ENCODE data around the gene CAVIN4. TPM values are rescaled to one million over a fixed set of nuclear protein-coding genes. Genes with fewer than 3 reads are reported as not detected.

The CAVIN4 gene
- total RNA-seq, 1 donor from 2014 or later, result 66.6 TPM

DNA sequence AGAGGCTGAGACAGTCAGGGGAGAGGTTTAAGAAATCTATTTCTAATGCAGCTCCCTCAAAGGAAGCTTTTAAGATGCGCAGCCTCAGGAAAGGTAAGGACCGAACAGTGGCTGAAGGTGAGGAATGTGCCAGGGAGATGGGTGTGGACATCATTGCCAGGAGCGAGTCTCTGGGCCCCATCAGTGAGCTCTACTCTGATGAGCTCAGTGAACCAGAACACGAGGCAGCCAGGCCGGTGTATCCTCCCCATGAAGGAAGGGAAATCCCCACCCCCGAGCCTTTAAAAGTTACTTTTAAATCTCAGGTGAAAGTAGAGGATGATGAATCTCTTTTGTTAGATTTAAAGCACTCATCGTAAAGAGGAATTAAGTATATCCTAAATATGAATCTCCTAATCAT is 8.2 kb downstream of the CAVIN4 start:
- intact Hi-C loops (cut with DNase I), result no loop called here
- DNase-seq (no peak), ATAC-seq (ENCODE audit: poor library complexity) (no peak)

DNA sequence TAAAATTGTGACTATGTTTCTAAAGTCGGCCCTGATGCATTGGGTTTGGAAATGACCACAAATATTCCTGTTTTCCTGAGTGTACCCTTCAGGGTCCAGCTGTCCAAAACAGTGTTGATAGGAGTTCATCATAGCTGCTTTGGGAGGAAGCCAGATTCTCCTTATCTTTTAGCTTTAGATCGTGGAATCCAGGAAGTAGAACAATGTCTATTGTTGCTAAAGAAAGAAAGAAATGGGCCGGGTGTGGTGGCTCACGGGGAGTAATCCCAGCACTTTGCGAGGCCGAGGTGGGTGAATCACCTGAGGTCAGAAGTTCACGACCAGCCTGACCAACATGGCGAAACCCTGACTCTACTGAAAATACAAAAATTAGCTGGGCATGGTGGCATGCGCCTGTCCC is 9.5 kb downstream of the CAVIN4 start:
- intact Hi-C loops (cut with DNase I), result no loop called here
- DNase-seq, result no peak
- ATAC-seq (ENCODE audit: poor library complexity), result no peak

DNA sequence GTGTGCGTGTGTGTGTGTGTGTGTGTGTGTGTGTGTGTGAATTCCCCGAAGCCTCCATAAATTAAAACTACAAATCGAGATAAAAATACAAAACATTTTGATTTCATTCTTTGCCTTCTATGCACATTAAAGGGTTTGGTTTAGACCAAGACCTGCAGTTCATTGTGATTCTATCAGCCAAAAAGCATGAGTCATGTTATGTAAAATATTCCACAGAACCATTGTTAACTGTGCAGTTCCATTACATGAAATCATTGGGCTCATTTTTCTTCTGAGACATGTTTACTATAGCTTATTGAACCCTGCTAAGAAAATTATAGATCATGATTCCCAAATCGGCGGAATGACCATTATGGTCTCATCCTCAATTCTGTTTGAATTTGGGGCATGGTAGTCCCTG is 11.7 kb downstream of the CAVIN4 start:
- intact Hi-C loops (cut with DNase I), result no loop called here
- DNase-seq (no peak), ATAC-seq (ENCODE audit: poor library complexity) (no peak)

DNA sequence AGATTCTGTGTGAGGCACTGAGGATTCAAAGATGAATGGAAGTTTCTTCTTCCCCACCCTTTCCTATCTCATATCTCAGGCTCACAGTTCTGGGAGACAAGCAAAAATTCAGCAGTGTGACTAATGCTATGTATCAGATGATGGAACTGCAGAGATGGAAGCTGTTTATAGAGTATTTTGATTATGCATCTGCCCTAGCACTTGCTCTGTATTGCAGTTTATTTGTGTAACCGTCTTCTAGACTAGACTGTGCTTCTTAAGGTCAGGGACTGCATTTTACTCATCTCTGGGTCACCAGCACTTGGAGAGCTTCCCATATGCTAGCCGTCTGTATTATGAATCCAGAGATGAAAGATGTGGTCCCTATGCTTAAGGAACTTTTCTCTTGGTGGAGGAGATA is 12.6 kb downstream of the CAVIN4 start:
- DNase-seq (no peak), ATAC-seq (ENCODE audit: poor library complexity) (no peak)
- intact Hi-C loops (cut with DNase I), result loop anchor here (10.0 kb wide), 2 partner anchors 156 to 236 kb away; partner anchors contain the start of gene TEX10

DNA sequence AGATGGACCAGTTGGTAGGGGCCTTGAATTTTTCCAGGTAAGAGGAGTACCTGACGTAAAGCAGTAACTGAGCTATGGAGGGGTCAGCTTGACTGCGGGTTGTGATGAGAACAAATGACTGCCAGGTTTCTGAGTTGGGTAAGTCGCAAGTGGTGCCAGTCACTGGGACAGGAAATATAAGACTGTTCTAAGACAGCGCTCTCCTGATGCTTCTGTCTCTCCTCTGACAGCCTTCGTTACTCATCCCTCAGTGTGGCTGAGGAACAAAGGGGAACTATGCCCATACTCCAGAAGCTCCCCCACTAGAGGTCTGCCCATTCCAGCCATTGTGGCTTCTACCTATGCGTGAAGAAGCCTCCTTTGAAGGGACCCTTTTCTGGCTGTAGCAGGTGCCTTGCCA is 13.3 kb downstream of the CAVIN4 start:
- intact Hi-C loops (cut with DNase I), result loop anchor here (10.0 kb wide), 2 partner anchors 156 to 236 kb away; partner anchors contain the start of gene TEX10
- ATAC-seq (ENCODE audit: poor library complexity) (no peak), DNase-seq (no peak)

DNA sequence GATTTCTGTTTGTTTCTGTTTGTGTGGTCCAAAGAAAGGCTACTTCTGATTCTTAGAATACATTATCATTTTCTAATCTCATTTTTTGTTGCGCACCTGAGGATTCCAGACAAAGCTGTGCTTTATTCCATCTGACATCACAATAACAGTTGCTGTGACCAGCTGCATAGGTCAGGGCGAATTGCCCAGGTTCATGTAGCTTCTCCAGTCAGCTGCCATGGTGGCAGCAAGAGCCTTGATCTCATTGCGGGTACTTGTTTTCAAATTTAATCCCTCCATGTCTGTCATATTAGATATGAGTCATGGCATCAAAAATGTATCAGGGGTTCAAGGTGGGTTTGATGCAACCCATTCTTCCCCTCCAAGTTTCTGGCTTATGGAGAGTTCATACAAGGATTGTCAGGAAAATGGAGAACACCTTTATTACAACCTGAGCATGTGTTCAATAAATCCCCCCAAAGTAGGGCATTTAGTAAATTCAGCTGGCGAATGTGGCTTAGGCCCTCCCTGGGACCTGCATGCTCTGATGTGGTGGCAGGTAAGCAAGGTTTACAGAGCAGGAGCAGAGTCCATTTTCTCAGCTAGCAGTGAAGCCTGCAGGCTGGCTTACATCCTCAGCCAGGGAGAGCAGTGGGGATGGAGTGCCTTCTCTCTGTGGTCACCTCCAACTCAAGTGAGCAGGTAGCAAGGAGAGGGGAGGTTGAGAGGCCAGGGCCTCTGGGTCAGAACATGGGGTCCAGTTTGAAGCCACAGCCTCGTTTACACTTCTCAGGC is 13.9 kb downstream of the CAVIN4 start:
- no peak for ATAC-seq (ENCODE audit: poor library complexity)
- DNase-seq, result no peak
- intact Hi-C loops (cut with DNase I), result loop anchor here (10.0 kb wide), 2 partner anchors 157 to 237 kb away; partner anchors contain the start of gene TEX10

DNA sequence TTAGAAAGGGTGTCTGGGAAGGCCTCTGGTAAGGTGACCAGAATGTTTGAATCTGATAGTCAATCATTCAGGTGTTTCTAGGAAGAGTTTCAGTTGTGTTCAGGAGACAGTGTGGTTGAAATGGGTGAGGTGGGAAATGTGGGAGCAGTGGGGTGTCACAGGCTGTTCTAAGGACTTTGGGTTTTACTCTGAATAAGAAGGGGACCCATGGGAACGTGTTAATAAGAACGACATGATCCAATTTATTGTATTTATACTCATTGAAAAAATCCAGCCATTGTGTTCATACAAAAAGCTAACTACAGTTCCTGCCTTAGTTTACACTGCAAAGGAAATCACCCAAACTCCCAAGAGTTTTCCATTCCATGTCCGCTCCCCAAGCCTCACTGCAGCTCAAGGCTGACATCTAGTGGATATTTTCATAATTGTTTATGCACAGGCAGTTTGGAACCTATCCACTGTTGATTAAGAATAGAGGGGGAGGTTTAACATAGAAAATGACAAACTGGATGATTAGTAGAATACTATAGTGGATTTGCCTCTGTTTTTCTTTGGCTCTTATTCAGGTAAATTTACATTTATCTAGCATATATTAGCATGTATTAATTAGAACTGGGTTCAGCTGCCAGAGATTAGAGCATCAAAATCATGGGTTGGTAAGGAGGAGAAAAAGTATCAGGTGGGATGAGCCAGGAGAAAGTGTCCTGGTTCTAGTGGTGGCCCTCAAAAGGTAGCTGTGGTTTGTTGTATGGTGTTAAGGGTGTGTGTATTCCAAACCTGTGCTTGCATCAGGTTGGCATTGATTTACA is 17.7 kb downstream of the CAVIN4 start:
- intact Hi-C loops (cut with DNase I), result loop anchor here (2.0 to 10.0 kb wide), 3 partner anchors 91 to 241 kb away; partner anchors contain the start of gene TEX10
- ATAC-seq (ENCODE audit: poor library complexity), result peak; percentile 74

DNA sequence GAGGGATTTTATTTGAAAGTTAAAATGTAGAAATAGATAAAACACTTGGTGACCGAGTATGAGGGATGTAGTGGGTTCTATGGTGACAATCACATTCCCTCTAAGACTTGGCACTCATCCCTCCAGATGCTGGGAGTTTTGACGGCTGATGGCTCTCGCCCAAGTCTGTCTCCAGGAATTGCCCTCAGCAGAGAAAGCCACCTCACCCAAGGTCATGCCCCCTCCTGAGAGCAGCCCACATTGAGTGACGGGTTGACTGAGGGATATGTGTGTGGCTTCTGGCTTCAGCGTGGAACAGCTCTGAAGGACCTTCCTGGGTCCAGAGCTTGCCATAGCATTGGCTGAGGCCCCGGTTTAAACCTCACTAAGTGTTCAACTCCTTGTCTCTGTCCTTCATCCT is 19.4 kb downstream of the CAVIN4 start:
- DNase-seq (no peak), ATAC-seq (ENCODE audit: poor library complexity) (no peak)
- intact Hi-C loops (cut with DNase I), result loop anchor here (2.0 to 10.0 kb wide), 3 partner anchors 92 to 242 kb away; partner anchors contain the start of gene TEX10

More for the DNA sequence above, 17.7 kb downstream of the CAVIN4 start:
- no peak for DNase-seq

DNA sequence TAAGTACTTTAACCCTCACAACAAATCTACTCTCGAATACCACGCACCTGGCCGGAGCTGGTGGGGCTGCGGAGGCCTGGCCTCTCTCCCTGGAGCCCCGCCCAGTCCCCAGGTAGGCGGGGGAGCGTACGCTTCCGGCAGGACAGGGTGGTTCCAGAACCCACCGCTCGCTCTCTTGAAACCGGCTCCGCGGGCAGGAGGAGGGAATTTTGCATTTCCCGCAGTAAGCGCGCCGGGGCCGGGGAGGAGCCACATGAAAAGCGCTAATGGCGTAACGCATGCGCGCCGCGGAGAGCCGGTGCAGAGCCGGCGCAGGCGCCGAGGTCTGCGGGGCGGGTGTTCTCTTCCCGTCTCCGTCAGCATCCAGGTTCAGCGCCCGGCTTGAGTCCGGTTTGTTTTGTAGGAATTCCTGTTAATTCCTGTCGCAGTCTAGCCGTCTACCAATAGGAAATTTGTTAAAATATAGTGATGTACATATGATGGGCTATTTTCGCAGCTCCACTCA is 20.8 kb downstream of the CAVIN4 start:
- peak; percentile 91 for DNase-seq
- intact Hi-C loops (cut with DNase I), result loop anchor here (10.0 kb wide), 2 partner anchors 164 to 244 kb away; partner anchors contain the start of gene TEX10
- ATAC-seq (ENCODE audit: poor library complexity), result peak; percentile 89

DNA sequence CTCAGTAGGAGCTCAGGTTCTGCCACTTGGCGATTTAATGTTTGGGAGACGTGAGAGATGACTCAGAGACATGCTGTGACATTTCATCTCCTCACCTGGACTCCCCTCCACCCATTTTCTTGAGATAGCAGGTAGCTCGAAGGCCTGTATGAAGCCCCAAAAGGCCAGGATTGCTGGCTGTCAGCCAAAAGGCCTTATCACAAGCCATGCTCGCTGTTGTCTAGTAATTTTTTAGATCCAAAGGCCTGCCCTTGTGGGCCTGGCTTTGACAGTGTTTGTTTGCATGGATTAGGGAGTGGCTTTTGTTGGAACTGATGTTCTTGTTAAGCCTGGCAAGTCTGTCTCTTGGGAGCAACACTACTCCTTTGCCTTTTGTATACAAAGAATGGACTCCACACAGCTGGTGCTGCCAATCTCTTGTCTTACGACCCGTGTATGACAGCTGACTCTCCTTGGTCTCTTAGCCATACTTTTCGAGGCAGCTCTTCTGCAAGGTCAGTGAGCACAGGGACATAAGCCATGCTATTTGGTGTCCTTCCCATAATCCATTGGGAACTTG is 22.7 kb downstream of the CAVIN4 start:
- no peak for DNase-seq
- intact Hi-C loops (cut with DNase I), result no loop called here
- ATAC-seq (ENCODE audit: poor library complexity), result no peak

DNA sequence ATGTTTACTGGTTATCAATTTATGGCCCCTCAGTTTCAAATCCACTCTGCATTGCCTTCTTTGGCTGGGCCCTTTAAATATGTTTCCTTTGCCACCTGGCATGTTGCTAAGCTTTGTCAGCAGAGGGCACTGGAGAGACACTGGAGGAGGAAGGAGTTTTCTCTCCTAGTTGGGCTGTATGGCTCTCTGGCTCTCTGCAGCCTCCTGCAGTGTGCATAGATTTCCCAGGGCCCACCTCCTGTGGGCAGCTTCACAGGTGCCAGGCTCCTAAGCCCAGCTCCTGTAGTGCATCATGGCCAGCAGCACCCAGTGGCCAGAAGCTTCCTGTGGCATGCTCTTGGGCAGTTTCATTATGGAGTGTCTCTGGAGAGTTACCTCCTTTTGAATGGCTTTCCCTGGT is 23.3 kb downstream of the CAVIN4 start:
- no peak for DNase-seq
- peak; percentile 55 for ATAC-seq (ENCODE audit: poor library complexity)
- intact Hi-C loops (cut with DNase I), result no loop called here

DNA sequence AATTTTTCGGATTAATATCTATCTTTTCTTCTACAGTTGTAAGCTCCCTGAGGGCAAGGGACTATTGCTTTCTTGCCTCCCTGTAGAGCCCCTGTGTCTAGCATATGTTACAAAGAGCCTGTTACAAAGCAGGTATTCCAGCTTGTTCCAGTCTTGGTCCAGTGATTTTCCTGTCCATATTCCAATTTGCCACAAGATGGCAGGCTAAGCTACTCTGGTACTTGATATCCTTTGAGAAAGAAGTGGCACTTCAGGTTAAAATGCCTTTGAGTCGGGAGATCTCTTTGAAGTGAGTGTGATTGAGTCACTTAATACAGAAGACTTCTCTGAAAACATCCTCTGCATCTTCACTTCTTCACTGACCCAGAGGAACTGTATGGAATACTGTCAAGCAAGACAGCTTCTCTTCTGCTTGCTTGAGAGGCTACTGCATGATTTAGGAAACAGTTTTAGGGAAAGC is 24.5 kb downstream of the CAVIN4 start:
- intact Hi-C loops (cut with DNase I), result loop anchor here (2.0 kb wide), 1 partner anchor 708 kb away; no protein-coding TSS in a partner anchor
- no peak for DNase-seq
- peak; percentile 39 for ATAC-seq (ENCODE audit: poor library complexity)

DNA sequence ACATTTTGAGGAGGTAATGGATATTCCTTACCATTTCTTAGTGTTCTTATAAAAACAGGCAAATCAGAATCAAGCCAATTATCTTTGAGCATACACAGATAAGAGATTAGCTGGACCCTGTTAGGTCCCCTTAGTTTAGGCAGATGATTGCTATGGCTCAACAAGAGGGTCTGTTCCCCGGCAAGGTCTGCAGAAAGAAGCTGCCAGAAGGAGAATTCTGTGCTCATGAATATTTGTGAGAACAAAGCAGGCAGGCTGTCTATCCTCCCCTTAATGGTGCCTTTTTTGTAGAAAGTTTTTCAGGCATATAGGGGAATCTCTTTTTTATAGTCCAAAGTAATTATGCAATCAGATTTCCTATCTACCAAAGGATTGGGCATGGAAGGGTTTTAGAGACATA is 27.5 kb downstream of the CAVIN4 start:
- no peak for ATAC-seq (ENCODE audit: poor library complexity)
- intact Hi-C loops (cut with DNase I), result no loop called here
- DNase-seq, result no peak

DNA sequence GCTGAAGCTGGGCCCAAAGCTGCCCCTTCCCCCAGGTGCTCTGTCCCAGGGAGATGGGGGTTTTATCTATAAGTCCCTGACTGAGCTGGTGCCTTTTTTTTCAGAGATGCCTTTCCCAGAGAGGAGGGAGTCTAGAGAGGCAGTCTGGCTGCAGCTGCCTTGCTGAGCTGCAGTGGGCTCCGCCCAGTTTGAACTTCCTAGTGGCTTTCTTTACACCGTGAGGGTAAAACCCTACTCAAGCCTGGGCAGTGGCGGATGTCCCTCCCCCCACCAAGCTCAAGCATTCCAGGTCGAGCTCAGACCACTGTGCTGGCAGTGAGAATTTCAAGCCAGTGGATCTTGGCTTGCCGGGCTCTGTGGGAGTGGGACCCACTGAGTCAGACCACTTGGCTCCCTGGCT is 41.3 kb downstream of the CAVIN4 start:
- no peak for ATAC-seq (ENCODE audit: poor library complexity)
- intact Hi-C loops (cut with DNase I), result no loop called here

DNA sequence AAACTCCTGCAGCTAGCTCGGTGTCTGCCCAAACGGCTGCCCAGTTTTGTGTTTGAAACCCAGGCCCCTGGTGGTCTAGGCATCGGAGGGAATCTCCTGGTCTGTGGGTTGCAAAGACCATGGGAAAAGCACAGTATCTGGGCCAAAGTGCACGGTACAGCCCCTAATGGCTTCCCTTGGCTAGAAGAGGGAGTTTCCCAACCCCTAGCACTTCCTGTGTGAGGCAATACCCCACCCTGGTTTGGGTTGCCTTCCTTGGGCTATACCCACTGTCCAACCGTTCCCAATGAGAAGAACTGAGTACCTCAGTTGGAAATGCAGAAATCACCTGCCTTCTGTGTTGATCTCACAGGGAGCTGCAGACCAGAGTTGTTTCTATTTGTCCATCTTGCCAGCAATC is 41.8 kb downstream of the CAVIN4 start:
- intact Hi-C loops (cut with DNase I), result no loop called here
- ATAC-seq (ENCODE audit: poor library complexity), result no peak
- no peak for DNase-seq

More for the DNA sequence above, 41.3 kb downstream of the CAVIN4 start:
- no peak for DNase-seq

DNA sequence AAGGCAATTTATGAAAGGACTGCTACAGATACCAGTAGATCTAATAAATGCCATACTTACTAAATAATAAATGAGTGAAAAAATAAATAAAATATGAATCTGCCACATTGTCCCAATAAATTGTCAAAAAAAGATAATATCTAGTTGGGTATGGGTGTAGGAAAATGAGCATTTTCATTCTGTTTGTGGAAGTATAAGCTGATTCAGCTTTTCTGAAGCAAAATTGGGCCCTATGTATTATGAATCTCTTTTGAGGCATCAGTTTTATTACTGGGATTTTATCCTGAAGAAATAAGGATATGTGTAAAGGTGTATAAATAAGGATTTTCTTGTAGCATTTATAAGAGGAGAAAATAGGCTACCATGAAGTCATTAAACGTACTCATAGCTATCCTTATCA is 46.1 kb downstream of the CAVIN4 start:
- ATAC-seq (ENCODE audit: poor library complexity), result no peak
- intact Hi-C loops (cut with DNase I), result no loop called here
- DNase-seq, result no peak

DNA sequence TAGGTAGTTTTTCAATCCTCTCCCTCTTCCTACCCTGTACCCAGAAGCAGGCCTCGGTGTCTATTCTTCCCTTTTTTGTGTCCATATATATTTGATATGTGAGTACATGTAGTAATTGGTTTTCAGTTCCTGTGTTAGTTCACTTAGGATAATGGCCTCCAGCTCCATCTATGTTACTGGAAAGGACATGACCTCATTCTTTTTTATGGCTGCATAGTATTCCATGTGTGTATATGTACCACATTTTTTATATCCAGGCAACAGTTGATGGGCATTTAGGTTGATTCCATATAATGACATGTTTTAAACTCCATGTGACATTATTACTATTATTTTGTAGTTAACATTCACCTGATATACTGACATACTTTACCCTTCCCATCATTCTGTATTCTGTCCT is 49.1 kb downstream of the CAVIN4 start:
- DNase-seq (no peak), ATAC-seq (ENCODE audit: poor library complexity) (no peak)
- intact Hi-C loops (cut with DNase I), result no loop called here

DNA sequence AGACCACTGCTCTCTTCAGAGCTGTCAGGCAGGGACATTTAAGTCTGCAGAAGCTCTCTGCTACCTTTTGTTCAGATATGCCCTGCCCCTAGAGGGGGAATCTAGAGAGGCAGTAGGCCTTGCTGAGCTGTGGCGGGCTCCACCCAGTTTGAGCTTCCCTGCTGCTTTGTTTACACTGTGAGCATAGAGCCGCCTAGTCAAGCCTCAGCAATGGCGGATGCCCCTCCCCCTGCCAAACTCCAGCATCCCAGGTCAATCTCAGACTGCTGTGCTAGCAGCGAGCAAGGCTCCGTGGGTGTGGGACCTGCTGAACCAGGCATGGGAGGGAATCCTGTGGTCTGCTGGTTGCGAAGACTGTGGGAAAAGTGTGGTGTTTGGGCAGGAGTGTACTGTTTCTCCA is 59.9 kb downstream of the CAVIN4 start:
- no peak for ATAC-seq (ENCODE audit: poor library complexity)
- no peak for DNase-seq
- intact Hi-C loops (cut with DNase I), result no loop called here

All from Right ventricle myocardium superior (tissue), 1 donor.